ENCODE data around the gene DNM3.

GRCh38 chr1:171994293-171994692 lies 153.0 kb downstream of the DNM3 start:
- TF ChIP-seq, protein P1, sequence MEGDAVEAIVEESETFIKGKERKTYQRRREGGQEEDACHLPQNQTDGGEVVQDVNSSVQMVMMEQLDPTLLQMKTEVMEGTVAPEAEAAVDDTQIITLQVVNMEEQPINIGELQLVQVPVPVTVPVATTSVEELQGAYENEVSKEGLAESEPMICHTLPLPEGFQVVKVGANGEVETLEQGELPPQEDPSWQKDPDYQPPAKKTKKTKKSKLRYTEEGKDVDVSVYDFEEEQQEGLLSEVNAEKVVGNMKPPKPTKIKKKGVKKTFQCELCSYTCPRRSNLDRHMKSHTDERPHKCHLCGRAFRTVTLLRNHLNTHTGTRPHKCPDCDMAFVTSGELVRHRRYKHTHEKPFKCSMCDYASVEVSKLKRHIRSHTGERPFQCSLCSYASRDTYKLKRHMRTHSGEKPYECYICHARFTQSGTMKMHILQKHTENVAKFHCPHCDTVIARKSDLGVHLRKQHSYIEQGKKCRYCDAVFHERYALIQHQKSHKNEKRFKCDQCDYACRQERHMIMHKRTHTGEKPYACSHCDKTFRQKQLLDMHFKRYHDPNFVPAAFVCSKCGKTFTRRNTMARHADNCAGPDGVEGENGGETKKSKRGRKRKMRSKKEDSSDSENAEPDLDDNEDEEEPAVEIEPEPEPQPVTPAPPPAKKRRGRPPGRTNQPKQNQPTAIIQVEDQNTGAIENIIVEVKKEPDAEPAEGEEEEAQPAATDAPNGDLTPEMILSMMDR (IDR thresholded peaks at IDR 0.05): no peak
- no peak for TF ChIP-seq EP300 (IDR thresholded peaks at IDR 0.05)
- TF ChIP-seq POLR2AphosphoS5 (IDR thresholded peaks at IDR 0.05): no peak
- no peak for TF ChIP-seq POLR2A (IDR thresholded peaks at IDR 0.05)
